GM10266 (cell line): ENCODE data around the gene ZNF3.

ENCODE experiments used
- DNase-seq: peaks from one replicate; pipeline ENCODE4 v3.0.0; 2012; ENCODE audit errors: extremely low spot score
- TF ChIP-seq, protein P1 (sequence below): IDR thresholded peaks from 2 replicates; pipeline ENCODE4 v1.5.1; 2012; ENCODE audit warnings: mild to moderate bottlenecking, low read depth; ENCODE audit not compliant: control insufficient read depth, insufficient read depth; ENCODE audit errors: missing control alignments

ZNF3 gene

DNA sequence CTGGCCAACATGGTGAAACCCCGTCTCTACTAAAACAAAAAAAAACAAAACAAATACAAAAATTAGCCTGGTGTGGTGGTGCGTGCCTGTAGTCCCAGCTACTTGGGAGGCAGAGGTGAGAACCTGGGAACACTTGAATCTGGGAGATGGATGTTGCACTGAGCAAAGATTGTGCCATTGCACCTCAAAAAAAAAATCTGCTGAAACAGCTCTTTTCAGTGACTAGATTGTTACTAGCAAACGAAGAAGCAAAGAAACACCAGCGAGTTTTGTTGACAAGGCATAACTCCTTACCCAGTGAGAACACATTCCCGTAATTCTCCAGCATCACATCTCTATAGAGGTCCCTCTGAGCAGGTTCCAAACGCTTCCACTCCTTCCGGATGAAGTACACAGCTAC, 6.7 kb downstream of the ZNF3 start:
- DNase-seq: no peak
- TF ChIP-seq, protein P1, sequence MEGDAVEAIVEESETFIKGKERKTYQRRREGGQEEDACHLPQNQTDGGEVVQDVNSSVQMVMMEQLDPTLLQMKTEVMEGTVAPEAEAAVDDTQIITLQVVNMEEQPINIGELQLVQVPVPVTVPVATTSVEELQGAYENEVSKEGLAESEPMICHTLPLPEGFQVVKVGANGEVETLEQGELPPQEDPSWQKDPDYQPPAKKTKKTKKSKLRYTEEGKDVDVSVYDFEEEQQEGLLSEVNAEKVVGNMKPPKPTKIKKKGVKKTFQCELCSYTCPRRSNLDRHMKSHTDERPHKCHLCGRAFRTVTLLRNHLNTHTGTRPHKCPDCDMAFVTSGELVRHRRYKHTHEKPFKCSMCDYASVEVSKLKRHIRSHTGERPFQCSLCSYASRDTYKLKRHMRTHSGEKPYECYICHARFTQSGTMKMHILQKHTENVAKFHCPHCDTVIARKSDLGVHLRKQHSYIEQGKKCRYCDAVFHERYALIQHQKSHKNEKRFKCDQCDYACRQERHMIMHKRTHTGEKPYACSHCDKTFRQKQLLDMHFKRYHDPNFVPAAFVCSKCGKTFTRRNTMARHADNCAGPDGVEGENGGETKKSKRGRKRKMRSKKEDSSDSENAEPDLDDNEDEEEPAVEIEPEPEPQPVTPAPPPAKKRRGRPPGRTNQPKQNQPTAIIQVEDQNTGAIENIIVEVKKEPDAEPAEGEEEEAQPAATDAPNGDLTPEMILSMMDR: no peak

DNA sequence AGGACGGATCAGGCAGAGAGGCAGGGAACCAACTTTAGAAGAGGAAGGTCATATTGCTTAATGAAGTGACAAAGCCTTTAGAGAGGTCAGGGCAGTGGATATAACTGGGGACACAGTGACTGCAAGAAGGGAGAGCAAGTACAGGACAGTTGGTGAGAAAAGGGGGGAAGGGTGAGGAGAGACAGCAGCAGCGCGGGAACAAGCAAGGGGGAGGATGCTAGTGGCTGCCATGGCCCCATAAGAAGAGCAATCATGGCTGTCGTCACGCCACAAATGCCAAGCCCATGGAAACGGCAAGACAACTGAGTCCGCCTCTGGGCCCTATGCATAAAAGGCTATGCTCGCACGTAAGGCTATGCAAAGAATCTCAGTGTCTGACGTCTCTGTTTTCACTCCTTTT, 9.1 kb downstream of the ZNF3 start:
- DNase-seq: no peak
- TF ChIP-seq, protein P1: no peak

DNA sequence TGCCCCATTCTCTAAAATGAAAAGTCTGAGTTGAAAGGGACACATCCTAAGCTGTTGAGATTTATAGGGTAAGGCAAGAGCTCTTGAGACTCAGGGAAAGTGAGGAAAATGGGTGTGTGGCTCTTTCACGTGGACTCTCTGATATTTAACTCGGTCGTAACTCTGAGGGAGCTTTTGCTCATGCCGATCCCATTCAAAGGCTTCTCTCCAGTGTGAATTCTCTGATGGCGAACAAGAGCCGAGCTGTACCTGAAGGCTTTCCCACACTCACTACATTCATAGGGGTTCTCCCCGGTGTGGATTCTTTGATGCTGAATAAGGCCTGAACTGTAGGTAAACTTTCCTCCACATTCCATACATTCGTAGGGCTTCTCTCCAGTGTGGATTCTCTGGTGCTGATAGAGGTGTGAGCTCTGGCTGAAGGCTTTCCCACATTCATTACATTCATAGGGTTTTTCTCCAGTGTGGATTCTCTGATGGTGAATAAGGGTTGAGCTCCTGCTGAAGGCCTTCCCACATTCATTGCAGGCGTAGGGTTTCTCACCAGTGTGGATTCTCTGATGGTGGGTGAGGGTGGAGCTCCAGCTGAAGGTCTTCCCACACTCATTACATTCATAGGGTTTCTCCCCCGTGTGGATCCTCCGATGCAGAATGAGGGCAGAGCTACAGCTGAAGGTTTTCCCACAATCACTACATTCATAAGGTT, 10.4 kb downstream of the ZNF3 start:
- TF ChIP-seq, protein P1: no peak
- DNase-seq: no peak

DNA sequence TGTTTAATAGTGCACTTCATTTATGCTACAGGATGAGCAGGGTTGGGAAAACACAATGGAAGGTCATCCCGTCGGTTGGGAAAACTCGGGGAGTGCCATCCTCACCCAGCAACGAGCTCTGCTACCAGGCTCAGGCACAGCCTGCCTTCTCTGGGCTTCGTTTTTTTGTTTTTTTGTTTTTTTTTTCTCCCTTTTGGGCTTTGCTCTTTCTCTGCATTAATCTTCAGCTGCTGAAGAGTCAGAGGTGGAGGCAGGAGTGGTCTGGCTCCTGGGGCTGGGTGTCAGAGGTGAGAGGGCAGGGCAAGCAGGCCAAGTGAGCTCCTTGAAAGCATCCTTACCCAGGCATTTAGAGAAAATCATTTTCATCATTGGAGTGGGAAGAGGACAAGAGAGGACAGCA, 11.5 kb downstream of the ZNF3 start:
- TF ChIP-seq, protein P1: no peak
- DNase-seq: no peak

DNA sequence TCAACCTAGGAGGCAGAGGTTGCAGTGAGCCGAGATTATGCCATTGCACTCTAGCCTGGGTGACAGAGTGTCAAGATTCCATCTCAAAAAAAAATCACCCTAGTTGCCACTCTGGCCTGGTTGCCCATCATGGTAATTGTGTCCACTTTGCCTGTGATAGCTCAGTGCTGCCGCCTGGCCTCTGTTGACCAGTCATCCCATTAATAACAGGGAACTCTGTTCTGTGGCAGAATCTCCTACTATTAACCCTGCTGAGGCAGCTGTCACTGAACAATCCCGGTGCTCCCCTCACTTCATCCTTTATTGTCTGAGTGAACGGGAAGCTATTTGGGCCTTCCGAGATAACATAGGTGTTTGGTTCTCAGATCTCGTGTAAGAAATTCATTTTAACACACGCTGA, 14.6 kb downstream of the ZNF3 start:
- TF ChIP-seq, protein P1: no peak
- no peak for DNase-seq

DNA sequence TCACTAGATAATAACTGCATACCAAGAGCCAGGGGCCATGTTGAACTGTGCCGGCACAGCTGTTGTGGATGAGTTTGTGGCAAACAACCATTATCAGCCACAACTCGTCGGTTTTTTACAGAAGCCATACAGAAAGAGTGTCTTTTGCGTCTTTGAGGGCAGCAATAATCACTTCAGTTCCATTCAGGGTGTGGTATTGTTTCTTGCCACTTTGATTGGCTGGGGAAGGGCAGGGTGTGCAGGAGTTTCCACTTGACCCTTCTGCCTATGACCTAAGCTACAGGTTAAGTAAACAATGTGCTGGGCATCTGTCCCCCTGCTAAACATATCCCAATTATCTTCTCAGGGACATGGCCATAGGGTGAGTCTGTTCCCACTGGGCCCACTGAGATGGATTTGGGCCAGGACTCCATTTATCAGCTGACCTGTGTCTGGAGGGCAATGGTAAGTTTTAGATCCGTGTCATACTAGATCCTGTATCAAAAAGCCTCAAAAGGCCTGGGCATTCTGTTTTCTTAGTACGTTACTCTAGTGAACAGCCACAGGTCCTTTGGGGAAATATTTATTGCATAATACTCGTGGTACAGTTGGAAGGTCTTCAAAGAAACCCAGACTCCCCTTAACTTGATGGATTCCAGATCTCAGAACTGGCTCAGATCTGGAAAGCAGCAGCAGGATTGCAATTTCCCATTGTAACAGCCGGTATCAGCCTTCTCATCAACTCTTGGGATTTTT, 15.9 kb downstream of the ZNF3 start:
- TF ChIP-seq, protein P1: no peak
- DNase-seq: no peak

DNA sequence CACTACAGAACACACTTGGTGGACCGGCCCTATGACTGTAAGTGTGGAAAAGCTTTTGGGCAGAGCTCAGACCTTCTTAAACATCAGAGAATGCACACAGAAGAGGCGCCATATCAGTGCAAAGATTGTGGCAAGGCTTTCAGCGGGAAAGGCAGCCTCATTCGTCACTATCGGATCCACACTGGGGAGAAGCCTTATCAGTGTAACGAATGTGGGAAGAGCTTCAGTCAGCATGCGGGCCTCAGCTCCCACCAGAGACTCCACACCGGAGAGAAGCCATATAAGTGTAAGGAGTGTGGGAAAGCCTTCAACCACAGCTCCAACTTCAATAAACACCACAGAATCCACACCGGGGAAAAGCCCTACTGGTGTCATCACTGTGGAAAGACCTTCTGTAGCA, 17.4 kb downstream of the ZNF3 start:
- TF ChIP-seq, protein P1: no peak
- DNase-seq: no peak
